ENCODE data around the gene GPR160. TPM values are rescaled to one million over a fixed set of nuclear protein-coding genes. Genes with fewer than 3 reads are reported as not detected.

The GPR160 gene
- total and polyA plus RNA-seq, 2 experiments from 2014 or later, result 39.4 to 55.7 TPM

- Mint-ChIP-seq H3K4me3 (no peak overlapping the region), H3K4me1 (no peaks in the 10 kb centered on the region), H3K27me3 (ENCODE audit: insufficient read depth, low read depth, poor library complexity) (peaks cover 4% of the 10 kb centered on the region), H3K9me3 (no peaks in the 10 kb centered on the region; the same call in 2 of the 3 replicates), H3K36me3 (ENCODE audit: low read depth) (peaks cover 4% of the 10 kb centered on the region; the same call in 2 of the 3 replicates), H3K27ac (no peak overlapping the region)
- Histone ChIP-seq H3K27me3 (ENCODE audit: insufficient read depth) (no peaks in the 10 kb centered on the region), H3K9me2 (ENCODE audit: insufficient read depth) (no peaks in the 10 kb centered on the region), H3K4me1 (ENCODE audit: insufficient read depth) (no peaks in the 10 kb centered on the region), H4K20me1 (replicated peaks; ENCODE audit: insufficient read depth) (0 out of 2 replicates have a peak, but pooled peaks cover 5% of the 10 kb centered on the region), H2AFZ (no peak overlapping the region), H3K36me3 (ENCODE audit: insufficient read depth) (peaks cover 3% of the 10 kb centered on the region; the same call in 1 of the 2 replicates), H3K4me3 (no peak overlapping the region), H3K79me2 (replicated peaks; ENCODE audit: insufficient read depth) (no peaks in the 10 kb centered on the region), H3K4me2 (no peak overlapping the region), H3F3A (replicated peaks; ENCODE audit: low read depth) (no peaks in the 10 kb centered on the region), H3K27ac (ENCODE audit: low read depth) (no peak overlapping the region)
- no peak for TF ChIP-seq ZNF114 (CRISPR knock-in tag; IDR thresholded peaks at IDR 0.05)
- TF ChIP-seq CREB1 (CRISPR knock-in tag; IDR thresholded peaks at IDR 0.05; ENCODE audit: low read depth), result no peak
- TF ChIP-seq ZNF331 (CRISPR knock-in tag; IDR thresholded peaks at IDR 0.05; ENCODE audit: low read depth), result no peak
- TF ChIP-seq ZNF462 (CRISPR knock-in tag; IDR thresholded peaks at IDR 0.05), result no peak
- no peak for ATAC-seq
- no peak for DNase-seq (ENCODE audit: low spot score)
Observed at GRCh38 chr3:170089862-170090600, 52.2 kb downstream of the GPR160 start.

GRCh38 chr3:170090601-170090981, 52.8 kb downstream of the GPR160 start:
- no peaks in the 10 kb centered on the region for H3K27me3 ChIP-seq (ENCODE audit: insufficient read depth)
- H4K20me1 ChIP-seq (replicated peaks; ENCODE audit: insufficient read depth), result 0 out of 2 replicates have a peak, but pooled peaks cover 5% of the 10 kb centered on the region
- no peaks in the 10 kb centered on the region for H3K9me2 ChIP-seq (ENCODE audit: insufficient read depth)
- H3F3A ChIP-seq (replicated peaks; ENCODE audit: low read depth), result no peaks in the 10 kb centered on the region
- peaks cover 4% of the 10 kb centered on the region for H3K36me3 Mint-ChIP-seq (ENCODE audit: low read depth)
- no peaks in the 10 kb centered on the region for H3K4me1 Mint-ChIP-seq
- H3K27ac Mint-ChIP-seq, result no peak overlapping the region
- H3K4me3 Mint-ChIP-seq, result no peak overlapping the region
- H3K4me3 ChIP-seq, result no peak overlapping the region
- H3K4me2 ChIP-seq, result no peak overlapping the region
- H3K27me3 Mint-ChIP-seq (ENCODE audit: insufficient read depth, low read depth, poor library complexity), result peaks cover 4% of the 10 kb centered on the region
- DNase-seq (ENCODE audit: low spot score) (no peak), ATAC-seq (no peak)
- H2AFZ ChIP-seq, result no peak overlapping the region
- no peaks in the 10 kb centered on the region for H3K4me1 ChIP-seq (ENCODE audit: insufficient read depth)
- H3K79me2 ChIP-seq (replicated peaks; ENCODE audit: insufficient read depth), result no peaks in the 10 kb centered on the region
- H3K9me3 Mint-ChIP-seq, result no peaks in the 10 kb centered on the region; the same call in 2 of the 3 replicates
- no peak overlapping the region for H3K27ac ChIP-seq (ENCODE audit: low read depth)
- H3K36me3 ChIP-seq (ENCODE audit: insufficient read depth), result peaks cover 3% of the 10 kb centered on the region; the same call in 1 of the 2 replicates
- TF ChIP-seq POLR2AphosphoS5 (IDR thresholded peaks at IDR 0.05; ENCODE audit: low read depth) (no peak), ZNF462 (CRISPR knock-in tag; IDR thresholded peaks at IDR 0.05) (no peak)

Measured in GM23338 (cell line).